ENCODE measurements around the gene S100A7A.
"Not testable (repeated sequence)": the region's sequence is repeated elsewhere in the genome, so short reads cannot be mapped to it uniquely, and the experiment has no call there.

Gene S100A7A

GRCh38 chr1:153395136-153395685 is 21.1 kb upstream of the S100A7A start:
- DNase-seq (ENCODE audit: low read depth in 2 of 2, low spot score in 1 of 2) = no peak

- DNase-seq (ENCODE audit: low read depth in 2 of 2, low spot score in 1 of 2) = no peak
Measured at GRCh38 chr1:153395776-153396175, 20.5 kb upstream of the S100A7A start.

- DNase-seq (ENCODE audit: low read depth in 2 of 2, low spot score in 1 of 2) = no peak
Measured at GRCh38 chr1:153396461-153396860, 19.9 kb upstream of the S100A7A start.

- DNase-seq (ENCODE audit: low read depth in 2 of 2, low spot score in 1 of 2) = no peak
Measured at GRCh38 chr1:153397051-153397923, 19.0 kb upstream of the S100A7A start.

- DNase-seq (ENCODE audit: low read depth in 2 of 2, low spot score in 1 of 2) = no peak
Measured at GRCh38 chr1:153397924-153398651, 18.2 kb upstream of the S100A7A start.

- no peak for DNase-seq (ENCODE audit: low read depth in 2 of 2, low spot score in 1 of 2)
Measured at GRCh38 chr1:153399401-153400055, 16.8 kb upstream of the S100A7A start.

- DNase-seq (ENCODE audit: low read depth in 2 of 2, low spot score in 1 of 2) = no peak
Measured at GRCh38 chr1:153400244-153400643, 16.1 kb upstream of the S100A7A start.

GRCh38 chr1:153401461-153401860 is 14.9 kb upstream of the S100A7A start:
- no peak for DNase-seq (ENCODE audit: low read depth in 2 of 2, low spot score in 1 of 2)

GRCh38 chr1:153402226-153402625 is 14.1 kb upstream of the S100A7A start:
- no peak for DNase-seq (ENCODE audit: low read depth in 2 of 2, low spot score in 1 of 2)

GRCh38 chr1:153403421-153404085 is 12.8 kb upstream of the S100A7A start:
- no peak for DNase-seq (ENCODE audit: low read depth in 2 of 2, low spot score in 1 of 2)

GRCh38 chr1:153404086-153404635 is 12.2 kb upstream of the S100A7A start:
- DNase-seq (ENCODE audit: low read depth in 2 of 2, low spot score in 1 of 2) = no peak

GRCh38 chr1:153404768-153405167 is 11.6 kb upstream of the S100A7A start:
- no peak for DNase-seq (ENCODE audit: low read depth in 2 of 2, low spot score in 1 of 2)

- DNase-seq (ENCODE audit: low read depth in 2 of 2, low spot score in 1 of 2) = not testable (repeated sequence)
Measured at GRCh38 chr1:153405825-153406599, 10.3 kb upstream of the S100A7A start.

GRCh38 chr1:153407274-153407673 is 9.0 kb upstream of the S100A7A start:
- DNase-seq (ENCODE audit: low read depth in 2 of 2, low spot score in 1 of 2) = not testable (repeated sequence)

- not testable (repeated sequence) for DNase-seq (ENCODE audit: low read depth in 2 of 2, low spot score in 1 of 2)
Measured at GRCh38 chr1:153413961-153414360, 2.4 kb upstream of the S100A7A start.

GRCh38 chr1:153417136-153417888 is 992 bp downstream of the S100A7A start:
- DNase-seq (ENCODE audit: low read depth in 2 of 2, low spot score in 1 of 2) = no peak

GRCh38 chr1:153418758-153419435 is 2.6 kb downstream of the S100A7A start:
- DNase-seq (ENCODE audit: low read depth in 2 of 2, low spot score in 1 of 2) = not testable (repeated sequence)

GRCh38 chr1:153419436-153419793 is 3.1 kb downstream of the S100A7A start:
- not testable (repeated sequence) for DNase-seq (ENCODE audit: low read depth in 2 of 2, low spot score in 1 of 2)

- no peak for DNase-seq (ENCODE audit: low read depth in 2 of 2, low spot score in 1 of 2)
Measured at GRCh38 chr1:153420306-153420705, 4.0 kb downstream of the S100A7A start.

All from stimulated activated CD8-positive, alpha-beta memory T cell treated with anti-CD3 and anti-CD28 coated beads, Interleukin-4, amount 100 ng/mL, for 1 hour (primary cell).